Upper lobe of left lung (tissue), 4 donors: ENCODE results near the gene PLA2G4A.

ENCODE experiments used
- CTCF ChIP-seq, 6 experiments: fragments of 450-650 bp in 4 of 6; fragments of 200-600 bp in 2 of 6; sonication (generic) in 2 of 6; IDR thresholded peaks; one replicate each; pipeline ENCODE4 v1.5.1; 2016 to 2019; ENCODE audit warnings: antibody characterized with exemption in 6 of 6
- POLR2A ChIP-seq, 4 donors: fragments of 450-650 bp; IDR thresholded peaks; one replicate each; pipeline ENCODE4 v1.5.1; 2016 to 2017; ENCODE audit warnings: antibody characterized with exemption in 4 of 4, mild to moderate bottlenecking in 2 of 4

- TF ChIP-seq POLR2A (IDR thresholded peaks at IDR 0.05) (no peak), CTCF (IDR thresholded peaks at IDR 0.05) (no peak)
Observed at GRCh38 chr1:186983327-186983726, 154.6 kb downstream of the PLA2G4A start.
